NCI-H146 (cell line): ENCODE measurements around the gene RNF217.
"Not testable (repeated sequence)": the region's sequence is repeated elsewhere in the genome, so short reads cannot be mapped to it uniquely, and the experiment has no call there.

Experiments used
- DNase-seq: peaks from one replicate; lab custom pipeline; 2025; lab: John Stamatoyannopoulos, UW

Gene RNF217

GRCh38 chr6:125101128-125101527, 138.9 kb downstream of the RNF217 start:
- DNase-seq = no peak

- no peak for DNase-seq
These were observed 139.4 kb downstream of the RNF217 start for GRCh38 chr6:125101631-125102030.

- DNase-seq = no peak
These were observed 140.2 kb downstream of the RNF217 start for GRCh38 chr6:125102411-125102810.

- no peak for DNase-seq
These were observed 140.7 kb downstream of the RNF217 start for GRCh38 chr6:125102891-125103290.

- DNase-seq = peak; percentile 93
These were observed 142.2 kb downstream of the RNF217 start for GRCh38 chr6:125104425-125104824.

GRCh38 chr6:125107048-125107447, 144.8 kb downstream of the RNF217 start:
- DNase-seq = no peak

GRCh38 chr6:125107896-125108295, 145.7 kb downstream of the RNF217 start:
- DNase-seq = no peak

- DNase-seq = no peak
These were observed 147.8 kb downstream of the RNF217 start for GRCh38 chr6:125110056-125110455.

GRCh38 chr6:125111219-125111983, 149.2 kb downstream of the RNF217 start:
- DNase-seq = no peak

GRCh38 chr6:125112934-125113333, 150.7 kb downstream of the RNF217 start:
- DNase-seq = no peak

GRCh38 chr6:125114248-125114858, 152.1 kb downstream of the RNF217 start:
- peak; percentile 79 for DNase-seq

GRCh38 chr6:125116170-125116569, 153.9 kb downstream of the RNF217 start:
- DNase-seq = no peak

GRCh38 chr6:125116710-125117109, 154.5 kb downstream of the RNF217 start:
- no peak for DNase-seq

- DNase-seq = no peak
These were observed 155.6 kb downstream of the RNF217 start for GRCh38 chr6:125117818-125118217.

GRCh38 chr6:125120054-125120590, 157.9 kb downstream of the RNF217 start:
- no peak for DNase-seq

- DNase-seq = no peak
These were observed 159.7 kb downstream of the RNF217 start for GRCh38 chr6:125121894-125122293.

- no peak for DNase-seq
These were observed 160.8 kb downstream of the RNF217 start for GRCh38 chr6:125123051-125123450.

GRCh38 chr6:125123468-125124048, 161.3 kb downstream of the RNF217 start:
- DNase-seq = no peak

GRCh38 chr6:125124049-125124669, 161.9 kb downstream of the RNF217 start:
- DNase-seq = no peak

- DNase-seq = not testable (repeated sequence)
These were observed 163.6 kb downstream of the RNF217 start for GRCh38 chr6:125125856-125126255.

GRCh38 chr6:125129354-125129753, 167.1 kb downstream of the RNF217 start:
- DNase-seq = no peak

- DNase-seq = no peak
These were observed 169.8 kb downstream of the RNF217 start for GRCh38 chr6:125132058-125132457.

GRCh38 chr6:125136378-125136777, 174.1 kb downstream of the RNF217 start:
- no peak for DNase-seq
